HuH-7.5 (cell line): ENCODE results near the gene HSPA12A.

Source experiments
- DNase-seq: peaks from one replicate; pipeline ENCODE4 v3.0.0; 2011; ENCODE audit warnings: low spot score

The HSPA12A gene

DNA sequence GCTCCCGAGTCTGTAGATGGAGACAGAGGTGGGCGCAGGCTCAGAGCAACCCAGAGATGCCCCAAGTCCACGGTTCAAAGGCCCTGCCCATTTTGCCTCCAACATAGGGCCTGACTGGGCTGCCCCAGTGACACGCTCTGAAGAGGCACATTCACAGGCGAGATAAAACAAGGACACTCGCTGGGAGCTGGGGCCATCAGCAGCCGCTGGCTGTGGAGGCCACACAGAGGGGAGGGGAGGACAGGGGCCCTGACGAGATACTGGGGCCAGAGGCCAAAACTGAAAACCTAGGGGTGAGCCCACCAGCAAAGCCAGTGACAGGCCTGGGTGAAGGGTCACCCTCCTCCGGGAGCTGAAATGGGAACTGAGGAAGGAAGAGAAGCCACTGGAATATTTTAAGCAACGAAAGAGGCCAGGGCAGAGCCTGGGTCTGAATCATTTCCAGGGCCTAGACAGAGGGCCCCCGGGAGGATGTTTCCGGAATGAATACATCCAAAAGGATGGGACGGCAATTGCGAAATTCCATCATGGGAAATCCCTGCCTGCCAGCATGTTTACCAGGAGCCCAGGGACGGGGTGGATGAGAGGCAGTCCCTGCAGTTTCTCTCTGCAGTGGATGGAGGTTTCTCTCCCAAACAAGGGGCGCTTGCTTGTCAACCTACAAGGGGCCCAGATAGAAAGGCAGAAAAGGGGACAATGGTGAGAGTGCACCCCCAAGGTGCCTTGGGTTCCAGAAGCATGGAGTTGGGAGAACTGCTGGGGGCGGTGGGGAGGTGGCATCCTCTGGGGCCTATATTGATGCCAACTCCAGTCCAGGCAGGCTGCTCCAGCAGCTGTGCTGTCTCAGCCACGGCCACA, 29.0 kb upstream of the HSPA12A start:
- no peak for DNase-seq

DNA sequence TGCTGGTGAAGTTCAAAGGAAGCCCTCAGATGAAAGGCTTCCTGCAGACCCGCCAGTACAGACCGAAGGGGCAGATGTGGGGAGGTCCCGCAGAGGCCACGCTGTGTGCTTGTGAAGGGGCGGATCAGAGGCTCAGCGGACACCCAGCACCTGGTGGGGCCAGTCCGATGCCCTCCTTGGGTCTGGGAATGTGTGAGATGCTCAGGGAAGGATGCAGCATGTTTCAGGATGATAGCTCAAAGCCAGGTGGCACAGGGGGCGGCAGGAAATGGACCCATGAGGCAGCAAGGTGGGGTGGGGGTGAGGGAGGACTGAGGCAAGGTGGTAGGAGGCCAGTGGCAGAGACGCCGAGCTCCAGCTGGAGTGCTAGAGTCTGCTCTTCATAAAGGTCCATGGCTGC, 27.9 kb upstream of the HSPA12A start:
- DNase-seq = no peak

DNA sequence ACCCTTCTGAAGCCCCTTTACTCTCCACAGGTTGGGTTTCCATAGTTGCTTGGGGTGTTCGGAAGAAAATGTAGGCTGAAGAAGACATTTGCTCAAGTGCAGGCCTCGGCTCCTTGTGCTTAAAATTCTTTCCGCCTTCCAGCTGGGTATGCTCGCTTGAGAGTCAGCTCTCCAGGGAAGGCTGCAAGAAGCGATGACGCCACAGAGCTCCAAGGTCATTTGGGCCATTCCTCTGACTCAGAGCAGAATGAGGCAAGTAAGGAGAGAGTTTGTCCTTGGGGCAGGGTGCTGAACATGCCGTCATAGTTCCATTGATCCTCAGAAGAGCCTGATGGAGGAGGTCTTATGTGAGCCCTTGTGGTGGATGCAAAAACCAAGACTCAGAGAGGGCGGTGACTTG, 27.4 kb upstream of the HSPA12A start:
- DNase-seq = no peak

DNA sequence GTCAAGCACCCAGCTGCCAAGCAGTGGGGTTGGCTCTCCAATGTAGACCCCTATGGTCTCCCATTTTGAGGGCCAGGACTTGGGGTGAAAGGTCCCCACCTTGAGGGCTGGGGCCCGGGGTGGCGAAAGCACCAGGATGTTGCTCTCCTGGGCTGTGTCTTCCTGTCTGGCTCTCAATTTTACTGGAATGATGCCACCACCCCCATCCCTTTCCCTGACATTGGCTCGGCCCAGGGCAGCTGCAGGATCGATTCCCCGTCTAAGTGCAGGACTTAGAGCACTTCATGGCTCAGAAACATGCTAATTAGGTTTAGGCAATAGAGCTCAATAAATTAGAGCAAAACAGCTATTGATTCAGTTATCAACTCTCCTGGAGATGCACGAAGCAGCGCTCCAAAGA, 27.0 kb upstream of the HSPA12A start:
- DNase-seq = no peak

DNA sequence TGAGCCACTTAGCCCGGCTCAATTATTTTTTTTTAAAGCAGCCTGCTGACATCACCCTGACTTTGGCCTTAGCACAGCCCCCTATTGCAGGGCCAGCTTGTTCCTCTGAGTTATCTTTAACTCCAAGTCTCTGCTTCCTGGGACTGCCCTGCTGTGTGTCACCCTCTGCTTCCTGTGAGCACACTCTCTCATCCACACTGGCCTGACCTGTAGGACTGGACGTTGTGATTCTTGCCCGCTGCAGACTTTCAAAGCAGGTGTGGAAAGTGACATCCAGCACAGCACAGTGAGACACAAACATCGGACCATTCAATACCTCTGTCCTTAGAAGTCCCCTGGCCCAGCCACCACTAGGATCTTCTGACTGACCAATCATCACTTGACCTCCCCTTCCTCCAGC, 26.4 kb upstream of the HSPA12A start:
- DNase-seq = no peak

DNA sequence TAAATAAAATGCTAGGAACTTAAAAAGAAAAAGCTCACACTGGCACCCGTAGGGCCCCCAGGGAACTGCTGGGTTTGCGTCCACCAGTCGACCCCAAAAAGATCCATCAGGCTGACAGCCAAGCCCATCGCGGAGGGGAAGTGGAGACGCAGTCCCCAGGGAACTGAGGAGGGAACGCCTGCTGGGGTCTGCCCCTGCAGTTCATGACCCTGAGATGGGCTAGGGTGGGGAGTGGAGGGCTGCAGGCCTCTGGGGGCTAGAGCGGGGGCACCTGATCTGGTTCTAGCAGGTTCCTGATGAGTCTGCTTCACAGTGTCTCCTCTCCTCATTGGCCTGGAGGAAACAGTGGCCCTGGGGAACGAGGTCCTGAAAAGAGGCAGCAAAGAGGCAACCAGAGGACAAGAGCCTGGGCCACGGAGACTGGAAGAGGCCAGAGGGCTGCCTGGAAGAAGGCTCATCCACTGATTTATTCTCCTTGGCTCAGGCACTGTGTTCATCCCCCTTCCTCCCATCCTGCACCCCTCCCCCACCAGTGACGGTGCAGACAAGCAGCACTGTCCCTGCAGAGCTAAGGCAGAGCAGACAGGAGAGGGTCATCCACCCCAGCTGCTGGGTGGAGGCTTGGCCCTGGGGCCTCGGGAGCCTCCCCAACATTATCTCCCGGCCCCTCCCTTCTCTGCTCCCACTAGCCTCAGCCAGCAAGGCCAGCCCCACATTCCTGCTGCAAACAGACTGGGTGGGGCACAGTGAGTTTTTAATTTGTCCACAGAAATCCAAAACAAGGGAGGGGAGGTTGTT, 24.7 kb upstream of the HSPA12A start:
- DNase-seq = no peak

DNA sequence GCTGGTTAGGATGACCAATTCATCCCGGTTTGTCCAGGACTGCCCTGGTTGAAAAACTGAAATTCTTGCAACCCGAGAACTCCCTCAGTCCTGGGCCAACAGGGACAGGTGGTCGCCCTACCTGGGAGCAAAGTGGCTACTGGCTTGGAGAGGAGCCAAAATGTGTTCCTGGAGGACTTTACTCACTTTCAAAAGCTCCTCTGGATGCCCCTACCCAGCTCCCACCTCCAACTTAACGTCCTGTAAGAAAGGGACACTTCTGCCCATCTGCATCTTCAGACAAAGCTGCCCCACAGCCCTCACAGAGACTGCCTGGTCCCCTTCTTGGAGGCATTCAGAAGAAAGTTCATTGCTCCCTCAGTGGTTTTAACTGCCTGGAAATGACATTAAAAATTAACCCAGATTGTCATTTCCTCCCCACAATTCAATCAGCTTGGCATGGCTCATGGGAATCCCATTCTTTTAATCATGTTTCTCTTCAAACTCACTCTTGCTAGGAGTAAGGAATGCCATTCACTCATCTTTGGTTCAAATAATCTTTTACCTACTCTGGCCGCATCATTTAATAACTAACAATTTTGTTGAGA, 24.0 kb upstream of the HSPA12A start:
- DNase-seq = no peak

DNA sequence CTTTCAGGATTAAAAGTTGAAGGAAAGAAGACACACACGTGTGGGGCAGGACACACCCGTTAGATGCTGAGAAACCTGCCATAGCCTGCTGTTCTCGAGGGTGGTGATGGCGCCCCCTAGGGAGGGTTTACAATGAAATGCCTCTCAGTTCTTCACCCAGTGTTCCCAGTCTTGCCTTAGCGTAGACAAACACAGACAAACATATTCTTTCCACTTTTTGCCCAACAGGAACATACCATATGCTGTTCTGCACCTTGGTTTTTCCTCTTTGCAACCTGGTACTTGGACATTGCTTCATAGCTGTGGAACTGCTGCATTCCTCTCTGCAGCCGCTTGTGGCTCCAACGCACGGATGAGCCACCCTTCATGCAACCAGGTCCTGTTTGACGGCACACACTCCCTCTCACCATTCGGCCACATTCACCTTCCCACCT, 23.3 kb upstream of the HSPA12A start:
- DNase-seq = no peak

DNA sequence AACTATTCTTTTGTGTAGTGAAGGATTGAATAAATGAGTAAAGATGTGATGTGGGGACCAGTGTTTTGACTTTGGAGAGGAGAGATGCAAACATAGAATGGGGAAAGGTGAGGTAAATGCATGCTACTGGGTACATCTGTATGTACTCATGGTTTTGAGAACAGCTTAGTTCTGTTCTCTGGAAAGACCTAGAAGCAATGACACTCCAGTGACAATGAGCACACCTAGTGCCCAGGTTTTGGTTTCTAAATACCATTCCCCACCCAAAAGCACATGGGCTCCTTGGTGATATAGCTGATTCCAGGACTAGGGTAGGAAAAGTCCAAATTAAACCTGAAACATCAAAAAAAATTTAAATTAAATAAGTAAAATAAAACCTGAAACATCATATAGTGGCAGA, 22.6 kb upstream of the HSPA12A start:
- no peak for DNase-seq

DNA sequence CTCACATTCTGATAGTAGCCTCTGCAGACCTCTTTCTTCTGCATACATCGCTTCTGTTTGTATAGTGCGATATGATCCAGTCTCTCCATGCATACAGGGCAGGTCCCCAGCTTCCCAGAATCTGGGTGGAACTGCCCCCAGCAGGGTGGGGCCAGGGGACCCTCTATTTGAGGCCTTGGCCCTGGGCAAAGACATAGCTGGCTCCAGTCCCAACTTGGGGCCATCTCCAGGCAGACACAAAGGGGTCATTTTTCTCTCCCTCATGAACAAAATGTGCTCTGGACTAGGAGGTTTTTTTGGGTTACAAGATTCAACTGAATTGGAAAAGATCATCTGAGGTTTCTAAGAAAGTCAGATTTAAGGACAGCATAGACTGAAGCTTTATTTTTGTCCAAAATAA, 21.1 kb upstream of the HSPA12A start:
- no peak for DNase-seq

DNA sequence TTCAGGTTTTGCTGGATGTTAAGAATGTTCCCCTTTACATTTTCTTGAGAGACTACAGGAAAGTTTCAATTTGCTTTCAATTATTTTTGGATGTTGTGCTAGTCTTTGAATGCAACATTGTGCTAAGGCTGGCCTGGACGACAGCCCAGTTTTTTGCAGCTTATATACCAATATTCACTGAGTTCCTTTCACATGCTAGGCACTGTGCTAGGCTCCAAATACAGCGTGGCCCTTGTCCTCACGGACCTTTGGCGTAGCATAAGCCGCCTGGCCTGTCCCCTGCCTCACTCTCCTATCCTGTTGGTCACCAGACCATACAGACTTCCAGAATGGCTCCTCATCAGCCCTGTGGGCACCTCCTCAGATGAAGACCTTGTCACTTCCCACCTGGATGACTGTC, 19.5 kb upstream of the HSPA12A start:
- DNase-seq = no peak

DNA sequence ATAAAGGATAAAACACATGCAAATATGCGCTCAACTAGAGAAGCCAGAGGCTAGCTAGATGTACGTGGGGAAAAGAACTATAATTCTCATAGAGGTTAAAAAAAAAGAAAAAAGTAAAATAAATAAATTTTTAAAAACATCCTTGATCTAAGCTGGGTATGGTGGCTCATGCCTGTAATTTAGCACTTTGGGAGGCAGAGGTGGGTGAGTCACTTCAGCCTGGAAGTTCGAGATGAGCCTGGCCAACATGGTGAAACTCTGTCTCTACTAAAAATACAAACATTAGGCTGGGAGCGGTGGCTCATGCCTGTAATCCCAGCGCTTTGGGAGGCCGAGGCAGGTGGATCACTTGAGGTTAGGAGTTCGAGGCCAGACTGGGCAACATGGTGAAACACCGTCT, 18.6 kb upstream of the HSPA12A start:
- no peak for DNase-seq

DNA sequence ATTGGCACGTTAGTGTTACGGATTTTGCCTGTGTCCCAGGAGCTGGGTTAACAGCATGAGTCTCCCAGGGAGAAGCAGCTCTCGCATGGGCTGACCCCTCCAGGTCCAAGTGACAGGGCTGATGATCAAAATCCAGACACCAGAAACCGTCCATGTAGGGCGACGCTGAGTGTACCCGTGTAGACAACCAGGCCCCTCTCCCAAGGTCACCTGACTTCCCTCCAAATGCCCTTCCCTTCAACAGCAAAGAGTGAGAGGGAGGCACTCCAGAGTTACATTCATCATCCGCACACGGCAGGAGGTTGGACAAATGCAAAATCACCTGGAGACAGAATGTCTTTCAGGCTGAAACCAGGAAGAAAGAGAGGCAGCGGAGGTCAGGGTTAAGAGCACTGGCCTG, 14.9 kb upstream of the HSPA12A start:
- DNase-seq = no peak

DNA sequence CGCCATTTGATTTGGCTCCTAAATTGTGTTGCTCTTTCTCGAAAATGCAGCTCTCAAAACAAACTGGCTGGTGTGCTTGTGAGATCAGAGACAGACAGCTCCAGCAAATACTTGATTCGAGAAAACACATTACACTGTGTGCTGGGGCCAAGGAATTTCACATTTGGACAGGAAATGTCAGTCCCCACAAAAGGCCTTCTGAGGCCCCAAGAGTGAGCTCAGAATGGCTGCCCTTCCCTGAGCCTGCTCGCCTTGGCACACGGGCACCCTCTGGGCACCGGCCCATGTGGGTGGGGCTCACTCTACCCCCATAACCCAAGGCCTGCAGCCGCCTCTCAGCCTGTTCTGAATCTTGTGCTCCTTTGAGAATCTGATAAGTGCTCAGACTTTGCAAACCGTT, 13.9 kb upstream of the HSPA12A start:
- no peak for DNase-seq

DNA sequence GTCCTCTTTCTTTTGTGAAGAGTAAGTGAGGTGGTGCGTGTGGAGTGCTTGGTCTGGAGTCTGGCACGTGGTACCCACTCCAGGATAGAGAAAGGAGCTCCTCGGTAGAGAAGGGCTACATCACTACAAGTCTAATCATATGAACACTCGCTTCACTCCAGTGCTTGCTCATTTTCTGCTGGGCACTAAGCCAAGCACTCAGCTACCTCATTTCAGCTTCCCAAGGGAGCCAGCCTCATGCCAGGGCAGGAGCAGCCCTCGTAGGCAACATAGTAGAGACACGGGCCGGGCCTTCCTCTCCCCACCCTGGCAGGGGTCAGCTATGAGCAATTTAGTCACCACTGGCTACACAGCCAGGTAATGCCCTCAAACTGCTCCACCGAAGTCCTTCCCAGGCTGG, 11.4 kb upstream of the HSPA12A start:
- DNase-seq = no peak

DNA sequence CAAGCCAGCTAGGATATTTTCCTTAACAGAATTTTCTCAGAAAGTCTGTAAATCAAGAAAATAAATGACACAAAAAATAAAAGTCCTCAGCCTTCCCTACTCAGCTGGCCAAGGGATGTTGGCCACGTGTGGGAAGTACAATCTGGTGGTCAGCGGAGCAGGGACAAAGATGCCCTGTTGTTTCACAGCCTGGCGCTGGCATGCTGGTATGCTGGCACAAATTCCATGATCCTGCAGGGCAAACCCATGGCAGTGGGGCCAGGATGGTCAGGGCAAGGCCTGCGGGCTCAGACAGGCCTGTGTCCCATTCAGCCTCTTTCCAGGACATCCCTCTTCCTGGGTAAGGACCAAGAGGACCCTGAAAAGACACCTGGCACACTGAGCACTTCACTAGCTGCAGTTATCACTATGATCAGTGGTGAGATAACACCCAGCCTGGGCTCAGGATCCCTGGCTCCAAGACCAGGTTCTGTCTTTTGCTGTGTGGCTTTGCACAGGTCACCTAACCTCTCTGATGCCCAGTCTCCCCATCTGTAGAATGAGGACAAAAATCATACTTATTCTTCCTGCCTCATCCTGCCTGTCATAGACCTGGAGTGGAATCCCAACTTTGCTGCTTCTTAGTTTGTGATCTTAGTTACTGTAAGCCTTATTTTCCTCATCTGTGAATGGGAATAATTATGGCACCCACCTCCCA, 10.8 kb upstream of the HSPA12A start:
- DNase-seq = no peak

DNA sequence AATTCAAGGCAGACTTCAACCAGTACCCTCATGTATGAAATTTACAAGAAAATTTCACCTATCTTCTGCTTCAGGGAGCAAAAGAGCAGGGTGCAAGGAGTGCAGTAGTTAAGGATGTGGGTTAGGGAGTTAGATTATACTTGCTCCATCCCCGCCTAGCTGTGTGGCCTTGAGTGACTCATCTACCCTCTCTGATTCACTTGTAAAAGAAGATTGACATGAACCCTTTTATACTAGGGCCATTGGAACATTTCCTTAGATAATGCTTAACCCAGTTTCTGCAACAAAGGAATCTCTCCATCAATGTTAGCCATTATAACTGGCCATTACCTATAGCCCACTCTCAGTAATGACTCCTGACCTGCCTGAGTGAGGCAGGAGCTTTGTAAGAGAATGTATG, 10.2 kb upstream of the HSPA12A start:
- no peak for DNase-seq

DNA sequence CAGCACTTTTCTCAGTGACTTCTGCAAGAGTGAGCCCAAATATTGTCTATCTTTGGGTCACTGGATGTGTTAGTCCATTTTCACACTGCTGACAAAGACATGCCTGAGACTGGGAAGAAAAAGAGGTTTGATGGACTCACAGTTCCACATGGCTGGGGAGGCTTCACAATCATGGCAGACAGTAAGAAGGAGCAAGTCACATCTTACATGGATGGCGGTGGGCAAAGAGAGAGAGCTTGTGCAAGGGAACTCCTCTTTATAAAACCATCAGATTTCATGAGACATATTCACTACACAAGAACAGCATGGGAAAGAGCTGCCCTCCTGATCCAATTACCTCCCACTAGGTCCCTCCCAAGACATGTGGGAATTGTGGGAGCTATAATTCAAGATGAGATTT, 6.1 kb upstream of the HSPA12A start:
- DNase-seq = no peak

DNA sequence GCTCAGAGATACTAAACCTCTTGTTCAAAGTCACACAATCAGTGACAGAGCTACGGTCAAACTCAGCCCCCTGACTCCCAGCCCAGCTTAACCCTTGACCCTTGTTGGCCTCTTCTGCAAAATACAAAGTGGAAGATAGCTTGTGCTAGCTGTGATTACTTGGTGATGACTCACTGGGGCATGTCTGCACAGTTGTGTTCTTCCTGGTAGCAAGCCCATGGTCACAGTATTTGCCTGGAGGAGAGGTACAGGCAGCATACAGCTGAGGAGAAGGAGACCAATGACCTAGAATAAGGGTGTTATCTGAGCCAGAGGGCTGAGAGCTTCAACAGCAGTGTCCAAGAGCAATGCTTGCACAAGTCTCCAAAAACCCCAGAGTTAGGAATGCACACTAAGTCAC, 5.7 kb upstream of the HSPA12A start:
- DNase-seq = no peak

DNA sequence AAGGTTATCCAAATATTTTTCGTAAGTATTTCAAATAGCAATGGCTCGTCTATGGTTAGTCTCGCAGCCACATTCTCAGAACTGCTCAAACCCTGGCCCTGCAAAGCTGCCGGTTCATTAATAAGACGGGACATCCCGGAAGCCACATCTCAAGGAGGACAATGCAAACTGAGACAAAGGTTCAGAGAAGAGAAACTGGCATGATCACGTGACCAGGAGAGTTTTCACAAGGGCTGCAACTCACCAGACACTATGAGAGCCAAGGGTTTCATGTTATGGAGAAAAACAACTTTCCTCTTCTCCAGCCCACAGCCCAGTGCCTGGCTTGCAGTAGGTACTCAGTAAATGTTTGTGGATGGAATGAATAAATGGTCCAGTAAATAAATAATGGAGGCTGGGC, 5.0 kb upstream of the HSPA12A start:
- DNase-seq = no peak

DNA sequence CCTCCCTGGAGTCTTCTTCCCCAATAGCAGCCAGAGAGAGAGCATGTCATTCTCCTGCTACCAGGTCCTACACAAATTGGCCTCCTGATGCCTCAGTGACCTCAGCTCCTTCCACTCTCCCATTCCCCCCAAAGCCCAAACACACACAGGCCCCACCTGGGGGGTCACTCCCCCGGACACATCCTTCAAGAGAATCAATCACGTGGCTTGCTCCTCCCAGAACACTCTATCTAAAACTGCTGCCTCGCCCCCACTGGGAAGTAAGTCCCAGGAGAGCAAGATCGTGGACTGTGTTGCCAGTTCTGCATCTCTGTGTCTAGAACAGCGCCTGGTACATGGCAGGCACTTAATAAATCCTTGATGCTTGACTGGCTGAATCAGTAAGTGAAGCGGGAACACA, 2.5 kb upstream of the HSPA12A start:
- no peak for DNase-seq

DNA sequence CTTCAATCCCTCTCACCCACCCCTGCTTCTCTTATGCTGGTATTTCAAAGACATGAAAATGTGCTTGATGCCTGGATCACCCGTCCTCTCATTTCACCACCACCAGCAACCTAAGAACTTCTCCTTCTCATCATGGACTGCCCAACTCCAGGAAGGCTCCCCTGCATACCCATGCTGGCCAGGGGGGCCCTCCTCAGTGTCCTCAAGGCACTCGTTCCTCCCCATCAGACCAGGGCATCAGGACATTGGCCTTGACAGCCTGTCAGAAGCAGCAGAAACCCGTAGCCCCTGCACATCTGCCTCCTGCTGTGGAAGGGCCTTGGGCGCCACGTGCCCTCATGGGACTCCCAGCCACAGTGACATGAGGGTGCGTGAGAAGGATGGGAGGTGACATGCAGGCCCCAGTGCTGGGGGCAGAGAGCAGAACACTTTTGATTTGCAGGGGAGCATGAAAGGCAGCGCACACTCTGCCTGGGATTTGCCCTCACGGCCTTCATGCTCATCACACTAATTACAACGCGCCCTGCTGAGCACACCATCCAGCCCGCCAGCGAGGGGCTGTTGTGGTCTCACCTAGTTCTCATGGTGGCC, 1.9 kb upstream of the HSPA12A start:
- DNase-seq = no peak
